Activated T-cell treated with anti-CD3 and anti-CD28 coated beads for 1 hour (primary cell): ENCODE results near the gene SEMA4B.
A peak's percentile ranks its signal among the peaks of the same experiment; 100 is the strongest.

Experiments used
- DNase-seq: peaks from one replicate; pipeline ENCODE4 v3.0.0-alpha.2; 2020; ENCODE audit warnings: low read depth

Gene SEMA4B

DNA sequence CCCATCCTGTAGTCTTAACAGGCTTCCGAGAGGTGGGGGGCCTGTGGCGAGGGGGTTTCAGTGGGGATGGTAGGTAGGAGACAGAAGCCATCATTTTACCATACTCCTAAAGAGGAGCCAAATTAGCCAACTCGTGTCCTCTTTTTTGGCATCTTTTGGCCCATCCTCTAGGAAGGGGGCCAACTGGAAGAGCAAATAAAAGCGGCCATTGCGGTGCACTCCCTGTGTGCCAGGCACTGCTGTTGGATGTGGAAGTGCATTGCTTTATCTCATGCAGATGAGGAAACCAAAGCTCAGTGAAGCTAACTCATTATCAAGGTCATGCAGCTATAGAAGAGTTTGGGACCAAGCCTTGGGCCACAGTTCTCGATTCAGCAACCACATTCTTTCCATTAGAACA lies 6.1 kb downstream of the SEMA4B start:
- no peak for DNase-seq

DNA sequence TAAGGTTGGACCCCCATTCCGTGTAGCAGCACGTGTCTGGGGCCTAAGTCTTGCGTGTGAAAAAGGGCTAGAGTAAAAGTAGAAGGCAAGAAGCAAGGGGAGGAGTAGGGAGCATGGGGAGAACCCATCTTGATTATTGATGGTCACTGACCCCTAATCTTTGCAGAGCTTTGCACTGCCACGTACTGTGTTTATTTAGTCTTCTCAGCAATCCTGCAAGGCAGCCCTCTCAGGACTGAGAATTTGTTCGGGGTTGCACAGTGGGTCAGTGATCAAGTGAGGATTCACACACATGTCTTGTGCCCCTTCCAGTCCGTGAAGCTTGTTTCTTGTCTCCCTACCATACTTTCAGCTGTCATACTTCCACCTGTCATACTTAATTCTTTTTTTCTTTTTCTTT lies 7.2 kb downstream of the SEMA4B start:
- DNase-seq, result no peak

DNA sequence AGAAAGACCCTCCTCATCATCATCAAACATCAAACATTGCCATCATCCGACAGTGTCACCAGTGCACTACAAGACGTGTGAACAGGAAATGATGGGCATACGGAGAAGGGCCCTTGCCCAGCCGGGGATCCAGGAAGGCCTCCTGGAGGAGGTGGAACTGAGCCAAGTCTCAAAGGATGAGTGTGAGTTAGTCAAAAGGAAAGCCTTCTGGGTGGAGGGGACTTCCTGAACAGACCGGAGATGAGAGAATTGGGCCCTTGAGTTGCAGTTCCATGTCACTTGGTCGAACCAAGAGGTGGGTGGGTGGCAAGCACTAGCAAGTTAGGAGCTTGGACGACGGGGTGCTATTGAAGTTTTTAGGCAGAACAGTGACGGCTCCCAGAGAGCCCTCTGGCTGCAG lies 8.5 kb downstream of the SEMA4B start:
- DNase-seq, result no peak

DNA sequence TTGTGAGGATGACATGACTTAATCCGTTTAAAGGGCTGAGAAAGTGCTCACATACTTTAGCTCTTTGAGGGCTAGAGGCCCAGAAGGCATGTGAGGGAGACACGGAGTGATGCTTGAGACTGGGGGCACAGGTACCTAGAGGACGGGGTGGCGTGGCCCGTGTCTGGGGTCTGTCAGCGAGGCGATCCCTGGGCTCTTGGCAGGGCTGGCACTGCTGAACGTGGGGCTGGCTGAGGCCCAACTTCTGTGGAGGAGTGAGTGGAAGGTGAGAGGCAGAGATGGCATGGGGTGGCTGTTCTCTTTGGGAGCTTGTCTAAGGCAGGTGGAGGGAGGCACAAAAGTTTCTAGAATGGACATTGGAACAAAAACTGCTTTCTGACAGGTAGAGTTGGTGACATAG lies 9.5 kb downstream of the SEMA4B start:
- DNase-seq, result no peak

DNA sequence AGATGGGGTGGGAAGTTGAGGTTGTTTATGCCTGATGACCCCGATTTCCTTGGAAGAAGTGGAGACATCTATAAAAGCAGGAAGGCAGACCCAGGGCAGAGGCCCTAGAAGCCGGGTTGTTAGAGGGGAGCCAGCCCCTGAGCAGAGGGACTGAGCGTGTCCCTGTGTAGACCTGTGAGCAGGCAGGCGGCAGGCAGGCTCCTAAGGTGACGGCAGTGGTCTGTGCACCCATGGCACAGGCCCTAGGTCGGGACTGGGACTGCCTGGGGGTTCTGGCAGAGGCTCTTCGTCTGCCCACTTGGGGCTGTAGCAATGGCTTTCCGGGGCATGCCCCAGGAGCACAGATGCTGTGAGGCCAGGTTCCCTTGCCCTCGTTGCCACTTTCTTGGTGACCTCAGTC lies 9.9 kb downstream of the SEMA4B start:
- no peak for DNase-seq

DNA sequence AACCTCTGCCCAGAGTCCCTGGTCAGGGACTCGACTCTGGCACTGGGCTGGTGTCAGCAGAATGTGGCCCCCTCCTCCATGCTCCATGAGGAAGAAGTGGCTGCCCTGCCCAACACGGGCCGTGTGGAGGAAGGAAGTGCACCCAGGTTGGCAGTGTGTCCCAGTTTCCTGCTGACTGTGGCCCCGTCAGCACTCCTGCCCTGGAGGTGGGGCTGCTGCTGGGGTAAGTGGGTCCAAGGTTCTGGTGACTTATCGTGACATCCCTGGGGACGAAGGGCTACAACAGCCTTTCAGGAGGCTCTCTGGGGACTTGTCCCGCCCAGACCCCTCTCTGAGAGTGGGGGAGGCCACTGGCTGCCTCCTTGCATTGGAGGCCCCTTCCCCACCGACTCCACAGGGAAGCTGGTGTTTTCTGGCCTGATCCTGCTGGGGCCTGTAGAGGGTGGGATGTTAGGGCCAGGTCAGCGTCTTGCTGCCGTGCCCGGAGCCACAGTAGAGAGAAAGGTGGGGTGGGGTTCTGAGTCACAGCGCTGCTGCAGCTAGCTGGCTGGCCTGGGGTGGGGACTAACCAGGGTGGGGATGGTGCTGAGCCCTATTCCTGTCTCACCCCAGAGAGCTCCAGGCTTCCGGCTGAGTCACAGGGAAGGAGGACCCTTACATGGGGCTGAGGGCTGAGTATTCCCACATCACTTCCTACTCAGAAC lies 10.5 kb downstream of the SEMA4B start:
- no peak for DNase-seq

DNA sequence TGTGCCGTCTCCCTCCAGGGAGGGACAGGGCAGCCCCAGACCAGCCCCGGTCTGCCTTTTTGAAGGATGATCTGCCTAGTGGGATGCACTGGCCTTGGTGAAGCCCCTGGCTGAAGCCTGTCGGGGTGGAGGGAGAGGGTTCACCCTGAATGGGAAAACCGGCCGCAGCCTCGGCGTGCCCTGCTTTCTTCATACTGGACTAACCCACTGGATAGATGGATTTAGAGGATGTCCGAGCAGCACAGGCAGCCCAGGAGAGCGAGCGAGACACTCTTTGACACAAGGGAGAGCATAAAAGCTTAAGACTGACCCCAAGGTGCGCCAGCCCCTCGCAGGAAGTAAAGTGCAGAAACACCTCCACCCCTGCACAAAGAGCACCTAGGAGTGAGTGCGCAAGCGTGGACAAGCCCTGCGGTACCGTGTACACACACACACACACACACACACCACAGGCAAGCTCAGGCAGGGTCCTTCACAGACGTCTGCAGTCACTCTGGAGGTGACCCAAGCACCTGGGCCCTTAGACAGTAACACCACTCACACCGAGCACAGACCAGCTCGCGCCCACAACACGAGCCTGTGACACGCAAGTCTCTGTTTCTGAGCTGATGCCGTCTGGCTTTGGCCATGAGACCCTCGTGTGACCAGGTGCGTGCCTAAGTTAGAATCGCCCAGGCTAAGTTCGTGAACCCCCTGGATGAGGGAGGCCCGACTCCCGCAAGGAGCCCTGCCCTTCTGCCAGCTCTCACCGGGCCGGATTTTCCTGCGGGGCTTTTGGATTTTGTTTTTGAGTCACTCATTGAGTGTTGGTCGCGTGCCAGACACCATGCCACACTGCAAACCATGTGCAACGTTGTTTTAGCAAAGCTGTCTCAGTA lies 11.3 kb downstream of the SEMA4B start:
- no peak for DNase-seq

DNA sequence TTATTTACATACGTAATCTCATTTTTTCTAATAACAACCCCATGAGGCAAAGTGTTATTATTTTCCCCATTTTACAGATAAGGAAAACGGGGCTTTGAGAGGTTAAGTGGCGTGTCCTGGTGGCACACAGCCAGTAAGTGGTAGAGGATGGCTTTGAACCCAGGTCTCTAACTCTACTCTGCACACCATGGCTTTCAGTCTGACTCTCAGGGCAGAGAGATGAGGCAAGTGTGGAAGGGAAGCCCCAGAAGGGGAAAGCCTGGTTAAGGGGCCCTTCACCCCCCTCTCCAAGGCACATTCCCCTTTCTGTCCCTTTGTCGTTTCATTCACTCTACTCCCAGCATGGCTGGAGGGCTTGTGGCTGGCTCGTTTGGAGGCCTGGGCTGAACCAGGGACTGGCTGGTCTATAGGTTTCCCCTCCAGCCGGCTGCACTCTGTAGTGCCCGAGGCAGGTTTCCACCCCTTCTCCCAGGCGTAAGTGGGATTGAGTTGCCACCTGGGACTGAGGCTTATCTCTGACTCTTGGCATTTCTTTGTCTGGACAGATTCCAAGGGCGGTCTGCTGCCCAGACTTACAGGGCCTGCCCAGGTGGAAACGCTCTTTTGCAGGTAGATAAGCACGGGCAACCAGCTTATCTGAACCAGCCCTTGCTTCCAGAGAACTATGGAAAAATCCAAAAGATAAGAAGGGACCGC lies 12.1 kb downstream of the SEMA4B start:
- DNase-seq, result no peak

DNA sequence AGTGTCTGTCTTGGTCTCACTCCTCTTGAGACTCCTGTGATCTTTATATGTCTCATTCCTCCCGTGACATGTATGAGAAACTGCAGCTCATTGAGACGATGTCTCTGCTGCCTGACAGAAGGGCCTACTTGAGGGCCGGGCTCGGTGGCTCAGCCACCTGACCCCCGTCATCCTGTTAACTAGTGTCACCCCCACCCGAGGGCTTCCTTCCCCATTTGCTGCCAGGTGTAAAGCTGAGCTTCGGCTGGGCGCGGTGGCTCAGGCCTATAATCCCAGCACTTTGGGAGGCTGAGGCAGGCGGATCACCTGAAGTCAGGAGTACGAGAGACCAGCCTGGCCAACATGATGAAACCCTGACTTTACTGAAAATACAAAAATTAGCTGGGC lies 12.7 kb downstream of the SEMA4B start:
- DNase-seq, result no peak

DNA sequence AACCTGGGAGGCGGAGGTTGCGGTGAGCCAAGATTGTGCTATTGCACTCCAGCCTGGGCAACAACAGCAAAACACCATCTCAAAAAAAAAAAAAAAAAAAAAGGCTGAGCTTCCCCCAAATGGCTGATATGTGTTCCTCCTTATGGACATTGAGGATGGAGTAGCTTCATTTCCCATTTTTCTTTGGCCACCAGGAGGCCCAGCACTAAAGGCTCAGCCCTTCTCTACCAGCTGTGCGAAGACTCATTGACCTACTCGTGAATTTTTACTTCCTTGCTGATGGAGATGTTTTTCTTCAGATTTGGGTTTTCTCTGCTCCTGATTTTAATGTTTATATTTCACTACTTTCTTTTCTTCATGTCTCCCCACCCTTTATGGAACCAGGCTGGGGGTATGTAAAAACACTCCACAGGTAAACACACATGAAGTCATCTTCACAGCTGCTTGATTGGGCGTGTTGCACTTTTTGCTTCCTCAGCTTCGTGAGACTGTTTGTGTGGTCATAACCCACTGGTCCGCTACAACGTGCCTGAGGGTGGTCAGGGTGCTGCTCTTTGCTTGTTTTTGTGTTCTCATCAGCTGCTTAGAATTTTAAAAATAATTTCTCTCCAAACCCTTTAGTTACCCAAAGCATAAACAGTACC lies 13.5 kb downstream of the SEMA4B start:
- no peak for DNase-seq

DNA sequence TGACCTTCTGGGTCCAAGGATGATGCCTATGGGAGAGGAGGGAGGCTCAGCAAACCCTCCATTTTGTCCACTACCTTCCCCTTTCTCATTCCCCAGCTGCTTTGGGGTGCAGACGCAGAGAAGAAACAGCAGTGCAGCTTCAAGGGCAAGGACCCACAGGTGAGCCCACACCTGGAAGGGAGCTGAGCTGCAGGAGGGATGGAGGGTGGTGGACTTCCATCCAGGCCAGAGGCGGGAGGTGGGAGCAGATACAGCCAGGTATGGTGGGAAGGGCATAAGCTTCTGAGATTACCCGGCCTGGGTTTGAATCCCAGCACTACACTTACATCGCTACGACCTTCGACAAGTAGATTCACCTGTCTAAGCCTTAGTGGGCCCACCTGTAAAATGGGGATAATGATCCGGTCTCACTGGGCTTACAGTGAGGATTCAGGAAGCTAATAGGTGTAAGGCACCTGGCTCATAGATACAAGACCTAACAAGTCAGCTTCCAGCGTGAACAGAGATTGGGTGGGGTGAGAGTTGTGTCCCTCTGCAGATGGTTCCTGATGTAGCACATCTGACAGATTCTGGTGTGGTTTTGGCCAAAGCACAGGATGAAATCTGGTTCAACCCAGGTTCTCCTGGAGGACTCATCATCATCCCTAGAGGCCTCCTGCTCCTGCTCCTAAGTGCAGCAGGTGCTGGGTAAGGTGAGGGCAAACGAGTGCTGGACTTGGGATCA lies 16.7 kb downstream of the SEMA4B start:
- DNase-seq, result no peak

DNA sequence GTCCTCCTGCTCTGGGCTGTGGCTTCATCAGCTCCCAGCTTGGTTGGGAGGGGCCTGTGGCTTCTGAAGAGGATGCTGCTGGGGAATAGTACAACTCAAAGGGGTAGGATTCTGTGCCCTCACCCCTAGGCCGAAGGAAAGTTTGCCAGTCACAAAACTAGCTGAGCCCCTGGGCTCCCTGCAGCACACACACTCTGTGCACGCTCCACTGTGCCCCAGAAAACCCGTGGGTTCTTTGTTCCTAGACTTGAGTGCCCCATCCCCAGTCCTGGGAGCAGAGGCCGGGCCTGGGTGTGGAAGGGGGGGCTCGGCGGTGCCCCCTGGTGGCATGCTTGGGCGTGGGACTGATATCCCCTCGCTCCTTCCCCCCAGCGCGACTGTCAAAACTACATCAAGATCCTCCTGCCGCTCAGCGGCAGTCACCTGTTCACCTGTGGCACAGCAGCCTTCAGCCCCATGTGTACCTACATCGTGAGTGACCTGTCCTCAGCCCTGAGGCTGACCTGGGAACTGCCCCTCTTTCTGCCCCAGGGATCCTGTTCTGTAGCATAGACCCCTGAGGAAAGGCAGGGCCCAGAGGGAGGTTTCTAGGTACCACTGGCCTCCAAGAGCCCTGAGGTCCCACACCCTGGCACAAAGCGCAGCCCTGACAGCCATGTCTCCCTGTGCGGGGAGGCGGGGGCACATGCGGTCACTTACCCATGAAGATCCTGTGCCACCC lies 18.5 kb downstream of the SEMA4B start:
- peak; percentile 52 for DNase-seq

DNA sequence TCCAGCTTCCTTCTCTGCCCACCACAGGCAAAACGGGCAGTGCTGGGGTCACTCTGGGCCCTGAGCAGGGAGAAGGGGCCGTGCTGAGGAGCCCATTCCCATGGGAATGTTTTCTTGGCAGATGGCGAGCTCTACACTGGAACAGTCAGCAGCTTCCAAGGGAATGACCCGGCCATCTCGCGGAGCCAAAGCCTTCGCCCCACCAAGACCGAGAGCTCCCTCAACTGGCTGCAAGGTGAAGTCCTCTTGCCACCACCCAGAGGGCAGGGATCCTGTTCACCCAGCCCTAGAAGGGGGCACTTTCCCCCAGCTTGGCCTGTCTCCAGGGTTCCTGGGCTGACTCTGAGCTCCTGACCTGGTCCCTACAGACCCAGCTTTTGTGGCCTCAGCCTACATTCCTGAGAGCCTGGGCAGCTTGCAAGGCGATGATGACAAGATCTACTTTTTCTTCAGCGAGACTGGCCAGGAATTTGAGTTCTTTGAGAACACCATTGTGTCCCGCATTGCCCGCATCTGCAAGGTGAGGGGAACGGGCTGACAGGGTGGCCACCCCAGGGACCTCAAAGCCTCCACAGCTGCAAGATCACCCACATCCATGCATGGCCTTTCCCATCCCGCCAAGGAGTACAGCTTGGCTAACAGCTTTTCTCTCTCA lies 20.2 kb downstream of the SEMA4B start:
- no peak for DNase-seq

DNA sequence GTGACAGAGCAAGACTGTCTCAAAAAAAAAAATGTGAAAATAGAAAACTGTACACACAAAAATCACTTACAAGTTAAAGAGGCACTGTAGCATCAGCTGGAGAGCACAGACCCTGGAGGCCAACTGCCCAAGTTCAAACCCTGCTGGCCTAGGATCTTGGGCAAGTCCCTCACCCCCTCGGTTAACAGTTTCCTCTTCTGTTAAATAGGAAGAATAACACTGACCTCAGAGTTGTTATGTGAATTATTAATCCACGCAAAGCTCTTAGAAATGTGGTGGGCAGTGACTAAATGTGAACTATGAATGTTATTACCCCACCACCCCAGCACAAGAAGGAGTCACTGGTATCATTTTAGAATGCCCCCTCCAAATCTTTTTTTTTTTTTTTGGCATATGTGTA lies 21.4 kb downstream of the SEMA4B start:
- no peak for DNase-seq

DNA sequence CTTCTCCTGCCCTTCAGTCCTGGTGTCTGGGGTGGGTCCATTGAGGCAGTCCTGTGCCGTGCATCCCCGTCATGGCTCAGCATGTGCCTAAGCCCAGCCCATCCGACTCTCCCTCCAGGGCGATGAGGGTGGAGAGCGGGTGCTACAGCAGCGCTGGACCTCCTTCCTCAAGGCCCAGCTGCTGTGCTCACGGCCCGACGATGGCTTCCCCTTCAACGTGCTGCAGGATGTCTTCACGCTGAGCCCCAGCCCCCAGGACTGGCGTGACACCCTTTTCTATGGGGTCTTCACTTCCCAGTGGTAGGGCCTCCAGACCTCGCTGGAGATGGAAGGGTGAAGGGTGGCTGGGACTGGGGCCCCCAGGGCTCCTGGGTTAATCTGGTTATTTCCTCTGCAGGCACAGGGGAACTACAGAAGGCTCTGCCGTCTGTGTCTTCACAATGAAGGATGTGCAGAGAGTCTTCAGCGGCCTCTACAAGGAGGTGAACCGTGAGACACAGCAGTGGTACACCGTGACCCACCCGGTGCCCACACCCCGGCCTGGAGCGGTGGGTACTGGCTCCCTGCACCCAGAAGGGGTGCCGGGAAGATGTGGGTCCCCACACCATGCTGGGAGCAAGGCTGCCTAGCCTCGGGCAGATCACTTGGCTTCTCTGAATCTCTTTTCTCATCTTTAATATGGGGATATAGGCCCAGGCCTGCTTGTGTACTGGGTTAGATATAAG lies 22.5 kb downstream of the SEMA4B start:
- no peak for DNase-seq

DNA sequence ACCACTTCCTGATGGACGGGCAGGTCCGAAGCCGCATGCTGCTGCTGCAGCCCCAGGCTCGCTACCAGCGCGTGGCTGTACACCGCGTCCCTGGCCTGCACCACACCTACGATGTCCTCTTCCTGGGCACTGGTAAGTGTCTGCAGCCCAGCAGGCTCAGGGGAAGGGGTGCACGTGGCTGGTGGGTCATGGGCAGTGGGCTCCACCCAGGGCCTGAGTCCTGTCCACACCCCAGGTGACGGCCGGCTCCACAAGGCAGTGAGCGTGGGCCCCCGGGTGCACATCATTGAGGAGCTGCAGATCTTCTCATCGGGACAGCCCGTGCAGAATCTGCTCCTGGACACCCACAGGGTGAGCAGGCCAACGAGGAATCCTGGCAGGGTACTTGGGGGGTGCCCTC lies 23.9 kb downstream of the SEMA4B start:
- no peak for DNase-seq

DNA sequence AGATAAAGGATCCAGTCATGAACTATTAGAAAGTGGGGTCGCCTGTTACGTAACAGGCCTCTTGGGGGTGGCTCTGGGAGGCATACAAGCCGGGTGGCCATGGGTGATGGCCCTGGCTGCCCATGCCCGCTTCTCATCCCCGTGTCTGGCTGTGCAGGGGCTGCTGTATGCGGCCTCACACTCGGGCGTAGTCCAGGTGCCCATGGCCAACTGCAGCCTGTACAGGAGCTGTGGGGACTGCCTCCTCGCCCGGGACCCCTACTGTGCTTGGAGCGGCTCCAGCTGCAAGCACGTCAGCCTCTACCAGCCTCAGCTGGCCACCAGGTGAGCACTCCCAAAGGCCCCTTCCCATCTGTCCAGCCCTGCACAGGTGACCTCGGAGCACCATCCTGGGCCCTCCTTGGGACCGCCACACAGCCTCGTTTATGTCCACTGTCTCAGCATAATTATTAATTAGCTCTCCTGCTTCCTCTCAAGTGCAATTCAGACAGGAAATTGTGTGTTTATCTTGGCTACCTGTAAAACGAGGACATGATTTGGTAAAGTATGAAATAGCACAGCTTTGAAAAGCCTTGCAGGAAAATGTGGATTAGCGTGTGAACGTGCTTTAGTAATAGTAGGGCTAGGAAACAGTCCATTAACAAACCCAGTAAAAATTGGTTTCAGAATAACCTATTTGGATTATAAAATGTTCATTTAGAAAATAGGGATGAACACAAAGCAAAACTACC lies 24.5 kb downstream of the SEMA4B start:
- no peak for DNase-seq

DNA sequence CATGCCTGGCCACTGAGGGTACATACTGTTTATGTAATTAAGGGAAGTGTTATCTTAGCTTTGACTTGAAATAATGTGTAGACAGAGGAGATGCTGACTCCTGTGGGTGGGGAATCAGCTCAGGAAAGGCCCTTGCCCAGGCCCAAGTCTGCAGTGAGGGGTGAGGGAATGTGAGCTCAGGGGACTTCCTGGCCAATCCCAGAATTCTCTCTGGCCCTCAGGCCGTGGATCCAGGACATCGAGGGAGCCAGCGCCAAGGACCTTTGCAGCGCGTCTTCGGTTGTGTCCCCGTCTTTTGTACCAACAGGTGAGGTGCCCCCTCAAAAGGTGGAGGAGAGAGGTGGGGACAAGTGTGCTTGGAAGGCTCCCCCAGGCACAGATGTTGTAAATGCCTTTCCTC lies 26.2 kb downstream of the SEMA4B start:
- no peak for DNase-seq
